T follicular helper cell (primary cell): Measurements from ENCODE around the gene ZNF730.
"Not testable (repeated sequence)": the region's sequence is repeated elsewhere in the genome, so short reads cannot be mapped to it uniquely, and the experiment has no call there.

Experiments used
- DNase-seq: peaks from one replicate; pipeline ENCODE4 v3.0.0-alpha.2; 2020; ENCODE audit warnings: low read depth
- total RNA-seq, 2 experiments: gene quantifications; one replicate each; lab custom pipeline; 2026; lab: John Stamatoyannopoulos, UW

Gene ZNF730
- total RNA-seq = 0.13 to 0.18 reads per million in 2 experiments

GRCh38 chr19:23116802-23117571 is at the start of gene ZNF730:
TSS of gene ZNF730 (plus strand) at chr19:23117025. CDS start at chr19:23117174, 149 bp downstream.
- peak; percentile 25 for DNase-seq

GRCh38 chr19:23070353-23071146 is 46.3 kb upstream of the ZNF730 start:
- DNase-seq = no peak

- DNase-seq = no peak
Measured at GRCh38 chr19:23071147-23071511, 45.7 kb upstream of the ZNF730 start.

- no peak for DNase-seq
Measured at GRCh38 chr19:23075031-23075733, 41.6 kb upstream of the ZNF730 start.

- DNase-seq = not testable (repeated sequence)
Measured at GRCh38 chr19:23077776-23078175, 39.0 kb upstream of the ZNF730 start.

GRCh38 chr19:23093832-23094231 is 23.0 kb upstream of the ZNF730 start:
- no peak for DNase-seq

- no peak for DNase-seq
Measured at GRCh38 chr19:23095418-23095817, 21.4 kb upstream of the ZNF730 start.

- no peak for DNase-seq
Measured at GRCh38 chr19:23098286-23098685, 18.5 kb upstream of the ZNF730 start.

GRCh38 chr19:23098988-23099387 is 17.8 kb upstream of the ZNF730 start:
- DNase-seq = no peak

GRCh38 chr19:23099966-23100365 is 16.9 kb upstream of the ZNF730 start:
- DNase-seq = no peak

GRCh38 chr19:23101241-23101640 is 15.6 kb upstream of the ZNF730 start:
- no peak for DNase-seq

GRCh38 chr19:23118400-23118799 is 1.6 kb downstream of the ZNF730 start:
- DNase-seq = no peak

- DNase-seq = not testable (repeated sequence)
Measured at GRCh38 chr19:23134211-23134610, 17.4 kb downstream of the ZNF730 start.

- DNase-seq = no peak
Measured at GRCh38 chr19:23145617-23146415, 29.0 kb downstream of the ZNF730 start.

GRCh38 chr19:23160766-23161165 is 43.9 kb downstream of the ZNF730 start:
- DNase-seq = no peak

GRCh38 chr19:23168286-23168685 is 51.5 kb downstream of the ZNF730 start:
- DNase-seq = not testable (repeated sequence)

GRCh38 chr19:23183251-23183650 is 66.4 kb downstream of the ZNF730 start:
- no peak for DNase-seq

- no peak for DNase-seq
Measured at GRCh38 chr19:23190341-23190740, 73.5 kb downstream of the ZNF730 start.
